Trophoblast cell (in vitro differentiated cells and primary cell): ENCODE results near the gene DDR2.

Experiments
- DNase-seq, 2 donors: peaks; one replicate each; pipeline ENCODE4 v3.0.0-alpha.2; 2016
- H2AFZ ChIP-seq: 2 replicates; pipeline ENCODE4 v1.6.1; 2013; ENCODE audit warnings: low read length, moderate library complexity, mild to moderate bottlenecking; ENCODE audit not compliant: insufficient read depth, poor library complexity
- H2AK5ac ChIP-seq: 2 replicates; pipeline ENCODE4 v1.6.1; 2013; ENCODE audit warnings: mild to moderate bottlenecking, low read length
- H2BK120ac ChIP-seq: 2 replicates; pipeline ENCODE4 v1.6.1; 2013; ENCODE audit warnings: low read length, mild to moderate bottlenecking, moderate library complexity; ENCODE audit not compliant: insufficient read depth, poor library complexity
- H2BK12ac ChIP-seq: 2 replicates; pipeline ENCODE4 v1.6.1; 2013; ENCODE audit warnings: mild to moderate bottlenecking, low read length, moderate library complexity
- H2BK5ac ChIP-seq: 2 replicates; pipeline ENCODE4 v1.6.1; 2013; ENCODE audit warnings: low read length, low read depth, moderate library complexity, mild to moderate bottlenecking; ENCODE audit not compliant: poor library complexity
- H3K14ac ChIP-seq: 2 replicates; pipeline ENCODE4 v1.6.1; 2013; ENCODE audit warnings: mild to moderate bottlenecking, low read length
- H3K18ac ChIP-seq: 2 replicates; pipeline ENCODE4 v1.6.1; 2013; ENCODE audit warnings: mild to moderate bottlenecking, low read length
- H3K23ac ChIP-seq: 2 replicates; pipeline ENCODE4 v1.6.1; 2013; ENCODE audit warnings: low read length
- H3K27ac ChIP-seq: 2 replicates; pipeline ENCODE4 v1.5.1; 2013; ENCODE audit warnings: low read depth, mild to moderate bottlenecking, inconsistent platforms, low read length, moderate library complexity
- H3K27me3 ChIP-seq: 2 replicates; pipeline ENCODE4 v1.6.1; 2013; ENCODE audit warnings: inconsistent platforms, mild to moderate bottlenecking, low read length, moderate library complexity; ENCODE audit not compliant: insufficient read depth
- H3K36me3 ChIP-seq, 2 experiments: 1 replicate in 1 of 2; 2 replicates in 1 of 2; pipeline ENCODE4 v1.6.1; 2013; ENCODE audit warnings: low read length in 2 of 2, mild to moderate bottlenecking in 2 of 2, moderate library complexity in 1 of 2; ENCODE audit not compliant: insufficient read depth in 2 of 2, control insufficient read depth in 1 of 2
- H3K4ac ChIP-seq: 2 replicates; pipeline ENCODE4 v1.6.1; 2013; ENCODE audit warnings: low read depth, mild to moderate bottlenecking, low read length, moderate library complexity
- H3K4me1 ChIP-seq, 2 experiments: 1 replicate in 1 of 2; 2 replicates in 1 of 2; pipeline ENCODE4 v1.6.1; 2013; ENCODE audit warnings: low read length in 2 of 2, mild to moderate bottlenecking in 2 of 2, moderate library complexity in 1 of 2; ENCODE audit not compliant: insufficient read depth in 2 of 2, control insufficient read depth in 1 of 2
- H3K4me2 ChIP-seq: 2 replicates; pipeline ENCODE4 v1.6.1; 2013; ENCODE audit warnings: inconsistent platforms, mild to moderate bottlenecking, low read length, moderate library complexity
- H3K4me3 ChIP-seq: 2 replicates; pipeline ENCODE4 v1.5.1; 2013; ENCODE audit warnings: mild to moderate bottlenecking, low read depth, low read length, inconsistent platforms
- H3K79me1 ChIP-seq: one replicate; pipeline ENCODE4 v1.6.1; 2013; ENCODE audit warnings: low read length
- H3K79me2 ChIP-seq: 2 replicates; pipeline ENCODE4 v1.6.1; 2013; ENCODE audit warnings: low read length, mild to moderate bottlenecking; ENCODE audit not compliant: control insufficient read depth, insufficient read depth, poor library complexity
- H3K9ac ChIP-seq: 2 replicates; pipeline ENCODE4 v1.6.1; 2013; ENCODE audit warnings: mild to moderate bottlenecking, low read length
- H3K9me3 ChIP-seq: 2 replicates; pipeline ENCODE4 v1.6.1; 2013; ENCODE audit warnings: low read depth, mild to moderate bottlenecking, control low read depth, inconsistent platforms, low read length; ENCODE audit not compliant: insufficient read depth
- H4K12ac ChIP-seq: 2 replicates; pipeline ENCODE4 v1.6.1; 2013; ENCODE audit warnings: low read depth, mild to moderate bottlenecking, low read length, moderate library complexity
- H4K8ac ChIP-seq: 2 replicates; pipeline ENCODE4 v1.6.1; 2013; ENCODE audit warnings: low read depth, mild to moderate bottlenecking, low read length, moderate library complexity
- H4K91ac ChIP-seq: one replicate; pipeline ENCODE4 v1.6.1; 2013; ENCODE audit warnings: low read depth, mild to moderate bottlenecking, low read length, moderate library complexity
- WGBS: extraction: QIAGEN DNeasy Blood & Tissue Kit; methylation state at CpG from one replicate; pipeline ENCODE4 v1.1.7; 2013; ENCODE audit warnings: missing lambda C conversion rate; ENCODE audit not compliant: insufficient read length, insufficient coverage; ENCODE audit errors: extremely low coverage; 5-methylcytosine and 5-hydroxymethylcytosine counted together

The DDR2 gene

DNA sequence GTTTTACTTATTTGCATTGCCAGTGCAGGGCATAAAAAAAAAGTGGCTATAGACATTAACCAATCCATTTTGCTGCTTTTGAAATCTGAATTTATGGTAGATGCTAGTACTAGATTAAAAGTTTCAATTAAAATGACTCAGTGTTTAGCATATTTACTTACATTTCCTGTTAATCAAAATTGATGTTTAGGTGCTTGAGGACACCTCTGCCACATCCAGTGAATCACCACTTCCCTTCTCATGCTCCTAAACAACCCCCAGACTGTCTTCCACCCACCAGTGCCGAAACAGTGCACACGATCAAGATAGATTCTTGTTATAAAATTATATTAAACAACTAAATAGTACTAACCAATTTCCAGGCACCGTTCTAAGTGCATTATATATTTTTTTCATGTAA lies 191.0 kb downstream of the DDR2 start:
- Histone ChIP-seq H2BK120ac (no peak overlapping the region), H2AFZ (no peak overlapping the region)

DNA sequence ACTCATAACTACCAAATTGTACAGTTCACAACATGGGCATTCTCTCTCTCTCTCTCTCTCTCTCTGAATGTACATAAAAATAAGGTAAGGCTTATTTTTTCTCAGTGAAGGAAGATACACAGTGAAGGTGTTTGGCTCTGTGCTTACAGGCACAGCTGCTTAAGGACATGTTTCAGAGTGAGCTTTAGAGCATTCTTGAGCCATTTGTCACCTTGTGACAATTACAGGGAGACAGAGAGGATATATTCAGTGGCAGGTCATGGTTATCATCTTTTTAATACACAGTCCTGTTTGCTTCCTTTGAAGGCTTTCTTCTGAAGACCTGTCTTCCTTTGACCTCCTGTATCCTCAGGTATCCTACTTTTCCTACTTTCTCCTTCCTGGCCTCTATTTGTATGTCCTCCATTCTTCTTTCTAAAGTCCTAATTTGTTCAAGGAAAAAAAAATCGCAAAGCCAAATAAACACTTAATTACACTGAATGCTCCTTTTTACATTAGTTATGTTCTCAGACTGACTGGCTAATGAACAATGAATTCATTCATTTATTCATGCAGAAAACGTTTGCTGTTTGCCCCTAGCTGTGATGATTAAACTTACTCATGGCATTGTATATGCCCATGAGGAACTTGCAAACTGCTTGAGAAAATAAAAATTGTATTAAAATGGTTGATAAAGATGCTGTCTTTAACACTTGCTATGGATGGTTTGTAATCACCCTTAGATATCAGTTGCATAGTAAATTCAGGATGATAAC lies 191.7 kb downstream of the DDR2 start:
- H3K23ac ChIP-seq: no peak overlapping the region
- no peak overlapping the region for H3K9ac ChIP-seq
- H2BK120ac ChIP-seq: no peak overlapping the region
- H3K4me1 ChIP-seq: peaks cover 8 to 9% of the 10 kb centered on the region in 2 experiments
- peak in 1 of 2 donors; percentile 61 for DNase-seq
- no peak overlapping the region for H2AFZ ChIP-seq
- no peak overlapping the region for H2AK5ac ChIP-seq
- H4K12ac ChIP-seq: no peak overlapping the region
- H3K4me2 ChIP-seq: no peak overlapping the region
- no peak overlapping the region for H3K27ac ChIP-seq
- H3K36me3 ChIP-seq: no peaks in the 10 kb centered on the region
- H3K4ac ChIP-seq: no peak overlapping the region
- no peak overlapping the region for H2BK5ac ChIP-seq
- no peak overlapping the region for H3K18ac ChIP-seq
- H2BK12ac ChIP-seq: no peak overlapping the region
- no peak overlapping the region for H3K14ac ChIP-seq
- H3K9me3 ChIP-seq: peaks cover 2% of the 10 kb centered on the region
- H4K8ac ChIP-seq: no peak overlapping the region
- H4K91ac ChIP-seq: no peak overlapping the region
- H3K79me1 ChIP-seq: no peaks in the 10 kb centered on the region
- no CpG with 5 or more reads among the region's 2 CpGs for WGBS
- H3K4me3 ChIP-seq: no peak overlapping the region
- H3K27me3 ChIP-seq: no peaks in the 10 kb centered on the region
- no peaks in the 10 kb centered on the region for H3K79me2 ChIP-seq

More for the DNA sequence above, 191.0 kb downstream of the DDR2 start:
- H4K91ac ChIP-seq: no peak overlapping the region
- H4K8ac ChIP-seq: no peak overlapping the region
- H3K9me3 ChIP-seq: peaks cover 2% of the 10 kb centered on the region
- no peaks in the 10 kb centered on the region for H3K27me3 ChIP-seq
- no peak overlapping the region for H3K4me3 ChIP-seq
- no peak overlapping the region for H3K18ac ChIP-seq
- no peak overlapping the region for H3K14ac ChIP-seq
- H4K12ac ChIP-seq: no peak overlapping the region
- H3K23ac ChIP-seq: no peak overlapping the region
- H3K9ac ChIP-seq: no peak overlapping the region
- no peak overlapping the region for H2BK5ac ChIP-seq
- peaks cover 8 to 9% of the 10 kb centered on the region in 2 experiments for H3K4me1 ChIP-seq
- H2AK5ac ChIP-seq: no peak overlapping the region
- no CpG with 5 or more reads among the region's 3 CpGs for WGBS
- DNase-seq: no peak
- no peaks in the 10 kb centered on the region for H3K36me3 ChIP-seq
- H3K27ac ChIP-seq: no peak overlapping the region
- H3K4me2 ChIP-seq: no peak overlapping the region
- no peaks in the 10 kb centered on the region for H3K79me2 ChIP-seq
- H3K4ac ChIP-seq: no peak overlapping the region
- H3K79me1 ChIP-seq: no peaks in the 10 kb centered on the region
- no peak overlapping the region for H2BK12ac ChIP-seq

DNA sequence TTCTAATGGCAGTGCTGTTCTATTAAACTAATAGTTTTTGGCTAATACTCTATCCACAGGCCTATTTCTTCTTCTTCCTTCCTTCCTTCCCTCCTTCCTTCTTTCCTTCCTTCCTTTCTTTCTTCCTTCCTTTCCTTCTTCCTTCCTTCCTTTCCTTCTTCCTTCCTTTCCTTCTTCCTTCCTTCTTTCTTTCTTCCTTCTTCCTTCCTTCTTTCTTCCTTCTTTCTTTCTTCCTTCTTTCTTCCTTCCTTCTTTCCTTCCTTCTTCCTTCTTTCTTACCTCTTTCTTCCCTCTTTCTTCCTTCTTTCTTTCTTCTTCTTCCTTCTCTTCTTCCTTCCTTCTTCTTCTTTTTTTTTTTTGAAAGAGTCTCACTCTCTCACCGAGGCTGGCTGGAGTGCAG lies 197.0 kb downstream of the DDR2 start:
- H2BK5ac ChIP-seq: no peak overlapping the region
- WGBS: no CpG with 5 or more reads among the region's 1 CpG
- H3K4me3 ChIP-seq: no peak overlapping the region
- H3K18ac ChIP-seq: no peak overlapping the region
- no peaks in the 10 kb centered on the region for H3K4me1 ChIP-seq
- no peak overlapping the region for H3K14ac ChIP-seq
- H3K4me2 ChIP-seq: no peak overlapping the region
- no peak overlapping the region for H3K4ac ChIP-seq
- H3K27me3 ChIP-seq: no peaks in the 10 kb centered on the region
- no peak overlapping the region for H4K91ac ChIP-seq
- H2AK5ac ChIP-seq: no peak overlapping the region
- no peak overlapping the region for H2BK12ac ChIP-seq
- no peak for DNase-seq
- no peaks in the 10 kb centered on the region for H3K36me3 ChIP-seq
- H3K9me3 ChIP-seq: peaks cover 2% of the 10 kb centered on the region
- no peak overlapping the region for H2AFZ ChIP-seq
- no peak overlapping the region for H3K27ac ChIP-seq
- H3K79me1 ChIP-seq: no peaks in the 10 kb centered on the region
- no peaks in the 10 kb centered on the region for H3K79me2 ChIP-seq
- H4K12ac ChIP-seq: no peak overlapping the region
- no peak overlapping the region for H3K9ac ChIP-seq
- H2BK120ac ChIP-seq: no peak overlapping the region
- no peak overlapping the region for H4K8ac ChIP-seq
- H3K23ac ChIP-seq: no peak overlapping the region

DNA sequence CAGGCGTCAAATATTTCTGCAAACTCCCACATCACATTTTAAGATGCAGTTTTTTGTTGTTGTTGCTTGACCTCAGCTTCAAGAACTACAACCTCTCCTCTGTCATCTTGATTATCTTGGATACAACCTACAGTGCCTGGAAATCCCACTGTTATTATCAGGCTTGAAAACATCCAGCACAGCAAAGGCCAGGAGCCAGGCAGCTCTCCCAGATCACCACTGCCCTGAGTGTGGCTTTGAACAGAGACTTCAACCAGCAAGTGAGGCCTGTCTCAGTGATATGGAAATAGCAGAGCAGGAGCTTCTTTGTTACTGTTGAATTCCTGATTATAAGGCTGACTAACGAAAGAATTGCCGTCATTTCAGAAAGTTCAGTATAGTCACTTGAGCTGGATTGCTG lies 200.2 kb downstream of the DDR2 start:
- Histone ChIP-seq H2BK12ac (no peak overlapping the region), H3K79me1 (no peaks in the 10 kb centered on the region), H2AFZ (no peak overlapping the region), H3K4ac (no peak overlapping the region), H3K36me3 (no peaks in the 10 kb centered on the region), H3K18ac (no peak overlapping the region), H3K9me3 (no peaks in the 10 kb centered on the region), H2BK120ac (no peak overlapping the region), H3K14ac (no peak overlapping the region), H4K8ac (no peak overlapping the region), H3K27me3 (no peaks in the 10 kb centered on the region), H4K91ac (no peak overlapping the region), H2BK5ac (no peak overlapping the region), H2AK5ac (no peak overlapping the region), H3K4me3 (no peak overlapping the region), H3K79me2 (no peaks in the 10 kb centered on the region), H3K23ac (no peak overlapping the region), H4K12ac (no peak overlapping the region), H3K9ac (no peak overlapping the region), H3K4me2 (no peak overlapping the region), H3K4me1 (no peaks in the 10 kb centered on the region), H3K27ac (no peak overlapping the region)
- DNase-seq: no peak
- no CpG with 5 or more reads among the region's 3 CpGs for WGBS
